Testis (tissue), 3 donors: Measurements from ENCODE around the gene C1QL4. TPM values are rescaled to one million over a fixed set of nuclear protein-coding genes. Genes with fewer than 3 reads are reported as not detected.
"Not testable (repeated sequence)": the region's sequence is repeated elsewhere in the genome, so short reads cannot be mapped to it uniquely, and the experiment has no call there.

Source experiments
- DNase-seq: peaks from one replicate; pipeline ENCODE4 v3.0.0-alpha.2; 2019
- H3K27ac ChIP-seq, 2 donors: fragments of 200-600 bp; sonication (generic); one replicate each; pipeline ENCODE4 v1.5.1; 2019
- H3K27me3 ChIP-seq: fragments of 200-600 bp; sonication (generic); one replicate; pipeline ENCODE4 v1.5.1; 2019
- H3K36me3 ChIP-seq: fragments of 200-600 bp; sonication (generic); one replicate; pipeline ENCODE4 v1.5.1; 2017; ENCODE audit warnings: low read depth; ENCODE audit errors: missing control alignments
- H3K4me1 ChIP-seq: fragments of 200-600 bp; sonication (generic); one replicate; pipeline ENCODE4 v1.5.1; 2019
- H3K4me3 ChIP-seq, 2 donors: fragments of 200-600 bp; sonication (generic); one replicate each; pipeline ENCODE4 v1.5.1; 2017 to 2019
- H3K9me3 ChIP-seq: fragments of 200-600 bp; sonication (generic); one replicate; pipeline ENCODE4 v1.5.1; 2017
- CTCF ChIP-seq, 3 experiments: fragments of 450-650 bp in 2 of 3; fragments of 200-600 bp in 1 of 3; sonication (generic) in 1 of 3; IDR thresholded peaks; one replicate each; pipeline ENCODE4 v1.5.1; 2016 to 2019; ENCODE audit warnings: antibody characterized with exemption in 3 of 3, mild to moderate bottlenecking in 2 of 3, moderate library complexity in 1 of 3
- POLR2A ChIP-seq: fragments of 450-650 bp; IDR thresholded peaks from one replicate; pipeline ENCODE4 v1.6.1; 2017; ENCODE audit warnings: antibody characterized with exemption, mild to moderate bottlenecking, moderate library complexity
- WGBS, 2 donors: methylation state at CpG; one replicate each; pipeline ENCODE4 v1.1.5; 2018; 5-methylcytosine and 5-hydroxymethylcytosine counted together
- intact Hi-C: fragments of 100-400 bp; cut with DNase I; formaldehyde crosslinking; loops from one replicate; pipeline ENCODE4 v1.15.1; 2023; ENCODE audit warnings: low total_unique reads
- polyA plus RNA-seq: library from polyadenylated mRNA; stranded (reverse); fragments of 350-450 nt; fragmentation: Illumina TruSeq; extraction: RNeasy Lipid Tissue Mini Kit (QIAGEN cat#74804); gene quantifications from one replicate; pipeline ENCODE4 v1.2.3, GENCODE V29; 2014; ENCODE audit warnings: low read depth, low replicate concordance; ENCODE audit not compliant: insufficient read depth
- total RNA-seq, 2 donors: library from RNA; depleted of rRNA; stranded (reverse); fragments of >200 nt; gene quantifications; one replicate each; pipeline ENCODE4 v1.2.3, GENCODE V29; 2016

The C1QL4 gene
- total and polyA plus RNA-seq, 3 donors from 2014 or later: 2.9 to 5.5 (median 3.3) TPM

- Histone ChIP-seq H3K9me3 (no peaks in the 10 kb centered on the region), H3K36me3 (no peaks in the 10 kb centered on the region), H3K4me3 (no peak overlapping the region), H3K27me3 (peaks cover 3% of the 10 kb centered on the region), H3K27ac (no peak overlapping the region), H3K4me1 (peaks cover 9% of the 10 kb centered on the region)
- 69 to 71% methylated on average over 12 of the region's 12 CpGs for WGBS, 2 donors
- no peak for TF ChIP-seq POLR2A
- TF ChIP-seq CTCF (IDR thresholded peaks at IDR 0.05): no peak
- no peak for DNase-seq
- intact Hi-C loops: loop anchor here (10.0 kb wide), 1 partner anchor 50 kb away; no protein-coding TSS in a partner anchor
These were observed 2.3 kb downstream of the C1QL4 start for GRCh38 chr12:49334681-49335080.

GRCh38 chr12:49334226-49334625 is 2.8 kb downstream of the C1QL4 start:
- no peak for TF ChIP-seq CTCF (IDR thresholded peaks at IDR 0.05)
- H3K9me3 ChIP-seq: no peaks in the 10 kb centered on the region
- peaks cover 9% of the 10 kb centered on the region for H3K4me1 ChIP-seq
- H3K4me3 ChIP-seq: no peak overlapping the region
- peaks cover 3% of the 10 kb centered on the region for H3K27me3 ChIP-seq
- intact Hi-C loops: loop anchor here (10.0 kb wide), 1 partner anchor 49 kb away; no protein-coding TSS in a partner anchor
- 67 to 82% methylated on average over 19 of the region's 19 CpGs for whole genome bisulfite sequencing, 2 donors
- H3K27ac ChIP-seq: no peak overlapping the region
- DNase-seq: no peak
- H3K36me3 ChIP-seq: no peaks in the 10 kb centered on the region

GRCh38 chr12:49333778-49334177 is 3.2 kb downstream of the C1QL4 start:
- intact Hi-C loops: loop anchor here (10.0 kb wide), 1 partner anchor 49 kb away; no protein-coding TSS in a partner anchor
- H3K4me1 ChIP-seq, H3K4me3 ChIP-seq, H3K27me3 ChIP-seq, H3K27ac ChIP-seq, H3K36me3 ChIP-seq, H3K9me3 ChIP-seq, DNase-seq: not testable (repeated sequence)
- WGBS, 2 donors: 64% methylated on average over 21 of the region's 21 CpGs

- Histone ChIP-seq H3K4me1 (peaks cover 9% of the 10 kb centered on the region), H3K4me3 (peak overlapping the region in 1 of 2 donors; percentile 21), H3K27me3 (peaks cover 3% of the 10 kb centered on the region), H3K36me3 (no peaks in the 10 kb centered on the region), H3K9me3 (no peaks in the 10 kb centered on the region), H3K27ac (no peak overlapping the region)
- 38 to 55% methylated on average over 9 to 40 of the region's 40 CpGs for WGBS, 2 donors
- no peak for DNase-seq
- no peak for TF ChIP-seq CTCF (IDR thresholded peaks at IDR 0.05)
- no peak for TF ChIP-seq POLR2A
- intact Hi-C loops: loop anchor here (10.0 kb wide), 1 partner anchor 48 kb away; no protein-coding TSS in a partner anchor
These were observed 4.1 kb downstream of the C1QL4 start for GRCh38 chr12:49332891-49333371.

GRCh38 chr12:49332441-49332861 is 4.5 kb downstream of the C1QL4 start:
- 53 to 71% methylated on average over 17 of the region's 17 CpGs for WGBS, 2 donors
- Histone ChIP-seq H3K9me3 (no peaks in the 10 kb centered on the region), H3K4me1 (peaks cover 9% of the 10 kb centered on the region), H3K36me3 (no peaks in the 10 kb centered on the region), H3K27ac (no peak overlapping the region), H3K27me3 (peaks cover 3% of the 10 kb centered on the region), H3K4me3 (peak overlapping the region in 1 of 2 donors; percentile 21)
- TF ChIP-seq CTCF (IDR thresholded peaks at IDR 0.05): no peak
- TF ChIP-seq POLR2A: no peak
- intact Hi-C loops: loop anchor here (10.0 kb wide), 1 partner anchor 48 kb away; no protein-coding TSS in a partner anchor
- DNase-seq: peak; percentile 13
